ENCODE measurements around the gene CLEC7A. TPM values are rescaled to one million over a fixed set of nuclear protein-coding genes. Genes with fewer than 3 reads are reported as not detected.

CLEC7A gene
- total and polyA plus RNA-seq, 9 of the 15 experiments (the other 6 are each of a cell fraction or from before 2014, with no cell fraction given), result 0.16 TPM; not detected in 8

DNA sequence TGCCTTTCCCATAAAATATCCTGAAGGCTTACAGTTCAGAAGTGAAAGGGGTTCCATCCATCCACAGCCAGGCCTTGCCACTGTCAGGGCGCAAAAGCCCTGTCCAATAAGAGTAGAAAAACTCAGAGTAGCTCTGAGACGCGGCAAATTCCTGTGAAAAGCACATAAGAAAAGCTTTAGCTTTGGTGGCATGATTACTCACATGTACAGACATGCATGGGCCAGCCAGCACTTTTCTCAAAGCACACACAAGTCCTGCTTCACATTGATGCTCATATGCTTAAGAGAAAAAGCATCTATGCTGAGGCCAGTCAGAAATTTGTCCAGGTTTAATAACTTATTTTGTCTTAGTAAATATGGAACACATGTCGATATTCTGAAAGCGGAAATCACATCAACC is 56.7 kb downstream of the CLEC7A start:
- in situ Hi-C loops (cut with MboI), result no loop called here
- CTCF ChIA-PET (ENCODE audit: low intra/inter-chr PET ratio), result no interaction called here

More for the DNA sequence above, 56.7 kb downstream of the CLEC7A start:
- BruUV-seq (replicated peaks), result no TSS peak
- Histone ChIP-seq H3K4me1 (replicated peaks in 1 of 2; ENCODE audit: control insufficient read depth in 2 of 2, insufficient read depth in 2 of 2, low read length in 2 of 2) (no peaks in the 10 kb centered on the region), H3K9me3 (replicated peaks; ENCODE audit: control insufficient read depth, insufficient read depth, low read depth, low read length) (no peaks in the 10 kb centered on the region), H3K36me3 (ENCODE audit: control insufficient read depth, insufficient read depth, low read length) (no peaks in the 10 kb centered on the region), H4K20me1 (replicated peaks; ENCODE audit: control insufficient read depth, insufficient read depth, low read length) (no peaks in the 10 kb centered on the region), H3K4me3 (no peak overlapping the region), H3K9ac (ENCODE audit: insufficient read depth in 1 of 2, low read depth in 2 of 2, low read length in 2 of 2) (no peak overlapping the region), H3K4me2 (ENCODE audit: insufficient read depth, low read length) (no peak overlapping the region), H3K27ac (ENCODE audit: extremely low read depth, low read depth, low read length) (no peak overlapping the region), H3K79me2 (ENCODE audit: control insufficient read depth, insufficient read depth, low read length) (no peaks in the 10 kb centered on the region), H3K27me3 (ENCODE audit: control insufficient read depth in 2 of 2, insufficient read depth in 2 of 2, low read length in 2 of 2) (no peaks in the 10 kb centered on the region; a peak in 2 of 5 replicates), H3K9me1 (ENCODE audit: control insufficient read depth, insufficient read depth, low read length) (no peaks in the 10 kb centered on the region), H2AFZ (ENCODE audit: low read depth, low read length) (no peak overlapping the region)
- POLR2A ChIA-PET, result interaction anchor here (0.6 to 0.8 kb wide), 3 partner anchors 36 to 1883 kb away, joined by 3 to 4 read pairs (median 3); no protein-coding TSS in a partner anchor
- ATAC-seq (no peak), FAIRE-seq (no peak), DNase-seq (ENCODE audit: extremely low read depth in 1 of 4, low spot score in 3 of 4) (no peak)
- intact Hi-C loops (cut with micrococcal nuclease), result no loop called here
- WGBS (ENCODE audit: insufficient coverage, low coverage, missing lambda C conversion rate), result 3% methylated on average over 5 of the region's 5 CpGs
- TF ChIP-seq SAFB (IDR thresholded peaks at IDR 0.05; ENCODE audit: borderline replicate concordance, low read depth, low read length) (no peak), ZBTB17 (CRISPR knock-in tag; IDR thresholded peaks at IDR 0.05) (no peak), ELF1 (tag; IDR thresholded peaks at IDR 0.05) (no peak), MXI1 (IDR thresholded peaks at IDR 0.05; ENCODE audit: low read depth, low read length) (no peak), HEY1 (CRISPR knock-in tag; IDR thresholded peaks at IDR 0.05; ENCODE audit: borderline replicate concordance) (no peak), POU5F1 (IDR thresholded peaks at IDR 0.05; ENCODE audit: borderline replicate concordance, low read depth, low read length, partially characterized antibody) (no peak), CREBBP (IDR thresholded peaks at IDR 0.05; ENCODE audit: low read depth, low read length) (no peak), UBTF (IDR thresholded peaks at IDR 0.05; ENCODE audit: borderline replicate concordance in 1 of 2, low read depth in 2 of 2, low read length in 2 of 2) (no peak)
- TF ChIP-seq, protein P1, sequence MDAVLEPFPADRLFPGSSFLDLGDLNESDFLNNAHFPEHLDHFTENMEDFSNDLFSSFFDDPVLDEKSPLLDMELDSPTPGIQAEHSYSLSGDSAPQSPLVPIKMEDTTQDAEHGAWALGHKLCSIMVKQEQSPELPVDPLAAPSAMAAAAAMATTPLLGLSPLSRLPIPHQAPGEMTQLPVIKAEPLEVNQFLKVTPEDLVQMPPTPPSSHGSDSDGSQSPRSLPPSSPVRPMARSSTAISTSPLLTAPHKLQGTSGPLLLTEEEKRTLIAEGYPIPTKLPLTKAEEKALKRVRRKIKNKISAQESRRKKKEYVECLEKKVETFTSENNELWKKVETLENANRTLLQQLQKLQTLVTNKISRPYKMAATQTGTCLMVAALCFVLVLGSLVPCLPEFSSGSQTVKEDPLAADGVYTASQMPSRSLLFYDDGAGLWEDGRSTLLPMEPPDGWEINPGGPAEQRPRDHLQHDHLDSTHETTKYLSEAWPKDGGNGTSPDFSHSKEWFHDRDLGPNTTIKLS (IDR thresholded peaks at IDR 0.05; ENCODE audit: borderline replicate concordance, low read depth), result no peak

Data from K562 (cell line).